NCI-H2171 (cell line): ENCODE results near the gene BCL2L13.
"Not testable (repeated sequence)": the region's sequence is repeated elsewhere in the genome, so short reads cannot be mapped to it uniquely, and the experiment has no call there.

Experiments used
- DNase-seq: peaks from one replicate; lab custom pipeline; 2025; lab: John Stamatoyannopoulos, UW

The BCL2L13 gene

DNA sequence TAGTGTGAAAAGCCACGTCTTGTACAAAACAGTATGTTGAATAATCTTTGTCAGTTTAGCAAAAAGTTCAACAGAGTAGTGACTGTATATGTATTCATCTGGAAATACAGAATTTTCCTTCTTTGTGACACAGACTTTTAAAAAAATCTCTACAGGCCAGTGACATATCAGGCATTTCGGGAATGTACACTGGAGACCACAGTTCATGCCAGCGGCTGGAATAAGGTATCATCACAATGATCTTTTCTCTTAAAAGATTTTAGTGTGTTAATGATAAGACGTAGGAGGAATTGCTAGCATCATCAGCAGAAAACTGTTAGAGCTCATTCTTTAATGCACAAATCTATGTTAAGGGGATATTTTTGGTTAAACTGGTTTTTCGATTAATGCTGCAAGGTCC lies 57.4 kb downstream of the BCL2L13 start:
- DNase-seq = no peak

GRCh38 chr22:17697196-17697595 lies 58.6 kb downstream of the BCL2L13 start:
- DNase-seq = not testable (repeated sequence)

DNA sequence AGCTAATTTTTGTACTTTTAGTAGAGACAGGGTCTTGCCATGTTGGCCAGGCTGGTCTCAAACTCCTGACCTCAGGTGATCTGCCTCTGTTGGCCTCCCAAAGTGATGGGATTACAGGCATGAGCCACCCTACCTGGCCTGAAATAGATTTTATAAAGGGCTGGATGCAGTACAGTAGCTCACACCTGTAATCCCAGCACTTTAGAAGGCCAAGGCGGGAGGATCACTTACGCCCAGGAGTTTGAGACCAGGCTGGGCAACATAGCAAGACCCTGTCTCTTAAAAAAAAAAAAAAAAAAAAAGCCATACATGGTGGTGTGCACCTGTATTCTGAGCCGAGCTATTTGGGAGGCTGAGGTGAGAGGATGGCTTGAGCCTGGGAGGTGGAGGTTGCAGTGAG lies 59.7 kb downstream of the BCL2L13 start:
- DNase-seq = not testable (repeated sequence)

DNA sequence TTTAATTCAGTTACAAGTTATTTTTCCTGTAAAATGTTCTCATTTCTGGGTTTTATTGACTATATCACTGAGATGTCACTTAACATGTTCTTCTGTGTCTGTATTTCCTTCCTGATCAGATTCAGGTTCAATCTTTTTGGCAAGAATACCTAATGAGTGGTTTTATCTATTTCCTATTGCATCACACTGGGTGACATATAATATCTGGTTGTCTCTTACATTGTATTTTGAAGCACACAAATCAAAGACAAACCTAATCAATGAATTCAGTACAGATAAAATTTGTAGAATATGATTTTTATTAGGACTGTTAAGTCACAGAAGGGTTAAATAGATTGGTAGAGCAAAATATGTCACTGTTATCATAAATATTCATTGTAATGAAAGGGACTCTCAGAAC lies 60.4 kb downstream of the BCL2L13 start:
- DNase-seq = no peak

GRCh38 chr22:17699696-17700340 lies 61.3 kb downstream of the BCL2L13 start:
- DNase-seq = no peak

GRCh38 chr22:17700778-17701177 lies 62.2 kb downstream of the BCL2L13 start:
- DNase-seq = no peak

DNA sequence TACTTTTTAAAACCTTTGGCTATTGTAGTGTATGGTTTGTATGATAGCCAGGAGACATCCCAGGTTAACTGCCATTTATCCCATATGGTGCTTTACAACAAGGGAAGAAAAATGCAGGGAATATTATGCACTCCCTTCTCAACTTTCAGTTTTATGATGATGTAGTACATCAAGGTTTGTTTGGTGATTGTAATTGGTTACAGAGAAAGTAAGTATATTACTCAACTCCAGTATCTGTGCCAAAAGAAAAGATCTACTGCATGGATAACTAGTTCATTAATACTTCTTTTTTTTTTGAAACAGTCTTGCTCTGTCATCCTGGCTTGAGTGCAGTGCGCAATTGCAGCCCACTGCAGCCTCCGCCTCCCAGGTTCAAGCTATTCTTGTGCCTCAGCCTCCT lies 65.3 kb downstream of the BCL2L13 start:
- DNase-seq = no peak

GRCh38 chr22:17705546-17705945 lies 67.0 kb downstream of the BCL2L13 start:
- no peak for DNase-seq

GRCh38 chr22:17705951-17706900 lies 67.7 kb downstream of the BCL2L13 start:
- DNase-seq = no peak

DNA sequence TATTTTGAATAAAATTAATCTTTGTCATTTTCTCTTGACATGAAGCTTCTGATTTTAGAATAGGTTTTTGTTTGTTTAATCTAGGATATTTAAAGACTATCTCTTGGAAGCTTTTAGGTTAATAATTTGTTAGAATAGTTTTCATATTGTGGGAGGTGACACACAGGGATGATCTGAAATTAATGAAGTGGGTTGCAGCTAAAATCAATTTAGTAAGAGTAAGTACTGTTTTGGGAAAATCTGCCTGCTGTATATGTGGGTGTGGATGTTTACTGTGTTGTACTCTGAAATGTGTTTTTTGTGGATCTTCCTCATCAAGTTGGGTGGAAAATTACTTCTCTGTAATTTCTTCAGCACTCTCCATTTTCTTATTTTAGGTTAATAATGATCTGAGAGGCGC lies 68.4 kb downstream of the BCL2L13 start:
- no peak for DNase-seq

DNA sequence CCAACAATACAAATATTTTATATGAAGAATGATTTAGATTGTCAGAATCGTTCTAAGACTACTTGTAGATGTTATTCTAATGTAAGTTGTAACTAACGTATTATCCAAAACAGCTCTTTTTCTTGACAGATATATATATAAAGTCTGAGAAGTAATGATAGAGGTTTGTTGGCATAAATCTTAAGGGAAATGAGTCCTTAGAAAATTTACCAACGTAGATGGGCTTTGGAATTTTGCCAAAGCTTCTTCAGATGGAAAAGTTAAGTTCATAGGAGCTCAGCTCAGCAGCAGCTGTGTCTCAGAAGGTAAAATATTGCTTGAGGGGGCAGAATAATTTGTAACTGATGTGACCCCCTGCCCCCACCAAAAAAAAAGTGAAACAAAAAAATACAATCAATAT lies 69.0 kb downstream of the BCL2L13 start:
- DNase-seq = no peak

- no peak for DNase-seq
Observed at GRCh38 chr22:17710023-17710422, 71.5 kb downstream of the BCL2L13 start.

DNA sequence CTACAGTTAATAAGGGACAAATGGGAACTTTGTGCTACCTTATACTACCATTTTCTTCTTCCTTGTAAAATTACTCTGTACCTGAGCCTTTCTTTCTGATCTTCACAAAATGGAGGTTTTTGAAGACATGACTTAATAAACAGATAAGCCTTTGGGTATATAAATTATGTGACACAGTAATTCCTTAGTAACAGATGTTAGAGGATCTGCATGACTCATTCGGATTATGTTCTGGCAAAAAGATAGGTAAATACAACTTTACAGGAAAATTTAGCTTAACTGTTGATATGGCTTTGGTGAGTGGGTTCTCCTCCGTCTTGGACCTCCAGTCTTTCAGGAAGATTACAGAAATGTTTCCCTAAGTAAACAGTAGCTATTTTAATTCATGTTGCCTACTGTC lies 73.9 kb downstream of the BCL2L13 start:
- no peak for DNase-seq

DNA sequence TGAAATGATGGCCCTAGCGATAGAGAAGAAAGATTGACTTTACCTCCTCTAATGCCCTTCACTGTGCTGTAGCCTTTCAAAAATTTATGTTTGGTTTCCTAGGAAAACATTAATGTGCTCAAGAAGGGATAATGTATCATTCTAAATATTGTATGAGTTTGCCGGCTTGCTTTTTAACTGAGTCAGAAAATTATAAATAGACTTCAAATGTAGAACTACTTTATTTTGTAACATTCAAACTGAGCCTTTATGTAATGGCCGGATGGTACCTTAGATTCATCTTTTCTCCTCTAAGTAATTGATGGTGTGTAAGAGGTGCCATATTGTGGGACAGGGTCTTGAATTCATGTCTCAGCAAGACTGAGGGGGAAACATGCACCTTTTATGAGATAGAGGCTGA lies 78.0 kb downstream of the BCL2L13 start:
- DNase-seq = no peak

GRCh38 chr22:17717708-17718107 lies 79.2 kb downstream of the BCL2L13 start:
- no peak for DNase-seq

- DNase-seq = no peak
Observed at GRCh38 chr22:17719911-17720310, 81.4 kb downstream of the BCL2L13 start.

DNA sequence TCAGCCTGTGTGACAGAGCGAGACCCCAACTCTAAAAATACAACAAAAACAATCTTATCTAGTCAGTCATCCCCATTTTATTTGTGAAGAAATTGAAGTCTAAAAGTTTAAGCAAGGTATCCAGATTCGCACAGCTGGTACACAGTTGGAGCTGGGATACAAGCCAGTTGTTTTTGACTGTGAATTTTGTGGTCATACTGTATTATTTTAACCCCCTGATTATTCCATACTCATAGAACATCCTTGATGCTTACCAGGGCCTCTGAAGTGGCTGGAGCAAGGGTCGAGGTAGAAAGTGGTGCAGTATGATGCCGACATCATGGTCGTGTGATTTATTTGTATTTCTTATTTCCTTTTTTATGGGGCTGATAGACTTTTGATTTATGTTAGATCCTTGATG lies 85.7 kb downstream of the BCL2L13 start:
- no peak for DNase-seq

DNA sequence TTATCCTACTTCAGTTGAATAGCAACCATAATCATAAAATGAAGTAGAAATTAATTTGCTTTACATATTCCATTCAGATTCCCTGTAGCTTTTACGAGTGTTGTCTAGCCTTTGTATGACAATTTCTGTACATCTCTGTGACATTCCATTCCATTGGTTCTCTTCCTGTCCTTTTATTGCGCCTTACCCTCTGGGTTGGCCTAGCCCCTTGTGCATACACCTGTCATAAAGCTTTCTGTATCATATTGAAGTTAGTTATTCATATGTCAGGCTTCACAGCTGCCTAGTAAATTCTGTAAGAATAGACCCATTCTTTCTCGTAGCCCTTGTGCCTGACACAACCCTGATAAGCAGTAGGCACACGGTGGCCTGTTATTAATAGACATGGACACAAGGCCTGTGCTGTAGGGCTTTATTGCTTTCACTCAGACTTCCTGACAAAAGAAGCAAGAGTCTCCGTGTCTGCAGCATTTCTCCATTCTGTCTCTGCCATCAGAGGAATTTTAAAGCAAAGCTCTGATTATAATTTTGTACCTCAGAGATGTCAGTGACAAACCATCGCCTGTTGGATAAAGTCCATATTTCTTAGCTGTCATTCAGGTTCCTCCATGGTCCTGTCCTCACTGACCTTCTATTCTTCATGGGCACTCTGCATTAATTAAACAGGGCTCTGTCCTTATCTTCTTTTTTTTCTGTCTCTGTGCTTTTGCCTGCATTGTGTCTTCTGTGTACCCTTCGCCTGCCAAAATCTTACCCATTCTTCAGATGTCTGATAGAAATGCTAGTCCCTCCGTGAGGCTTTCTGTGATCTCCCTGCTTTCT lies 86.3 kb downstream of the BCL2L13 start:
- no peak for DNase-seq

GRCh38 chr22:17725500-17725796 lies 86.9 kb downstream of the BCL2L13 start:
- no peak for DNase-seq

- DNase-seq = no peak
Observed at GRCh38 chr22:17726006-17726927, 87.7 kb downstream of the BCL2L13 start.
